Stimulated activated CD4-positive, alpha-beta T cell treated with anti-CD3 and anti-CD28 coated beads, Interleukin-2, amount 100 ng/mL, for 4 hours (primary cell): ENCODE data around the gene CRELD2.

ENCODE experiments used
- DNase-seq: peaks from one replicate; pipeline ENCODE4 v3.0.0-alpha.2; 2020; ENCODE audit warnings: low read depth

Gene CRELD2, protein sequence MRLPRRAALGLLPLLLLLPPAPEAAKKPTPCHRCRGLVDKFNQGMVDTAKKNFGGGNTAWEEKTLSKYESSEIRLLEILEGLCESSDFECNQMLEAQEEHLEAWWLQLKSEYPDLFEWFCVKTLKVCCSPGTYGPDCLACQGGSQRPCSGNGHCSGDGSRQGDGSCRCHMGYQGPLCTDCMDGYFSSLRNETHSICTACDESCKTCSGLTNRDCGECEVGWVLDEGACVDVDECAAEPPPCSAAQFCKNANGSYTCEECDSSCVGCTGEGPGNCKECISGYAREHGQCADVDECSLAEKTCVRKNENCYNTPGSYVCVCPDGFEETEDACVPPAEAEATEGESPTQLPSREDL

GRCh38 chr22:49917974-49918910, at the start of gene CRELD2, which contains the start of gene ALG12:
Gene CRELD2 (plus strand): TSS chr22:49918634. CDS start chr22:49918770, 136 bp downstream.
Gene ALG12 (minus strand): TSS chr22:49918438. CDS start chr22:49913765, 4,673 bp downstream.
- peak; percentile 96 for DNase-seq

DNA sequence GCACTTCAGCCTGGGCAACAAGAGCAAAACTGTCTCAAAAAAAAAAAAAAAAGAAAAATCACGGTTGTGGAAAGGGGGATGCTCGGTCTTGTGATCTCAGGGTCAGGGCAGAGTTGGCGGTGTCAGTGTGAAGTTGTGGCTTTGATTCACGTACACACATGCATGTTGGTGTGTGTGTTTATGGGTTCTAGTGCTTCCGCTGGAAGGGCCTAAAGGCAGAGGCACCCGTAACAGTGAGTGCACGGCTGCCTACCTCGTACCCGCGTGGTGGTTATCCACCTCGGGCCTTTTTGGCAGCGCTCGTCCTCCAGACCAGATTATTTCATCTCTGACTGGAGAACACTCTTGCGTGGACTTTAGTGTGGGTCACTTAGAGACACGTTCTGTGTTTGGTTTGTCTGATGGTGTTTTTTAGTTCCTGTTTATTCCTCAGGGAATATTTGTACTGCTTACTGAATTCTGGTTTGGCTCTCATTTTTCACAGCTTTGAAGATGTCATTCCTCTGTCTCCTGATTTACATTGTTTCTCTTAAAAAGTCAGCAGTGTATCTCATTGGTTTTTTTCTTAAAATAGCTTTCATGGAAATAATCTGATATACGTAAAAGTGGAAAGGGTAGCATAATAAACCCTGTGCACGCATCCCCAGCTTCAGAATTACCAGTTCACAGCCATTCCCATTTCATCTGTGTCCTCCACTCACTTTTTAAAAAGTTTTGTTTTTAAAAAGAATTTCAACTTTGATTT, 49.2 kb upstream of the CRELD2 start:
- DNase-seq, result no peak

DNA sequence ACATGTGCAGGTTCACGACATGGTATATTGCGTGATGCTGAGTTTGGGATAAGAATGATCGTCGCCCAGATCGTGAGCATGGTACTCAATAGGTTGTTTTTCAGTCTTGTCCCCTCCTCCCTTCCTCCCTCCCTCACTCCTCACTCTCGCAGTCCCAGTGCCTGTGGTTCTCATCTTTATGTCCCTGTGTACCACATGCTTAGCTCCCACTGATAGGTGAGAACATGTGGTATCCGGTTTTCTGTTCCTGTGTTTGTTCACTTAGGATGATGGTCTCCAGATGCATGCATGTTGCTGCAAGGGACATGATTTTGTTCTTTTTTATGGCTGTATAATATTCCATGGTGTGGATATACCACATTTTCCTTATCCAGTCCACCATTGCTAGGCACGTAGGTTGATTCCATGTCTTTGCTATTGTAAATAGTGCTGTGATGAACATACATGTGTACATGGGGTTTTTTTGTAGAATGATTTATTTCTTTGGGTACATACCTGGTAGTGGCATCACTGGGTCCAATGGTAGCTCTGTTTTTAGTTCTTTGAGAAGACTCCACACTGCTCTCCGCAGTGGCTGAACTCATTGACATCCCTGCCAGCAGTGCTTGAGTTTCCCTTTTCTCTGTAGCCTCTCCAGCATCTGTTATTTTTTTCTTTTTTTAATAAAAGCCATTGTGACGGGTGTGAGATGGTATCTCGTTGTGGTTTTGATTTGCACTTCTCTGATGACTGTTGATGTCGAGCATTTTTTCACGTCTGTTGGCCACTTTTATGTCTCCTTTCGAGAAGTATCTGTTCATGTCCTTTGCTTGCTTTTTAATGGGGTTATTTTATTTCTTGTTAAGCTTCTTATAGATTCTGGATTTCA, 48.4 kb upstream of the CRELD2 start:
- DNase-seq, result no peak

GRCh38 chr22:49871482-49871881, 47.0 kb upstream of the CRELD2 start:
- no peak for DNase-seq

- no peak for DNase-seq
Measured at GRCh38 chr22:49872347-49872746, 46.1 kb upstream of the CRELD2 start.

DNA sequence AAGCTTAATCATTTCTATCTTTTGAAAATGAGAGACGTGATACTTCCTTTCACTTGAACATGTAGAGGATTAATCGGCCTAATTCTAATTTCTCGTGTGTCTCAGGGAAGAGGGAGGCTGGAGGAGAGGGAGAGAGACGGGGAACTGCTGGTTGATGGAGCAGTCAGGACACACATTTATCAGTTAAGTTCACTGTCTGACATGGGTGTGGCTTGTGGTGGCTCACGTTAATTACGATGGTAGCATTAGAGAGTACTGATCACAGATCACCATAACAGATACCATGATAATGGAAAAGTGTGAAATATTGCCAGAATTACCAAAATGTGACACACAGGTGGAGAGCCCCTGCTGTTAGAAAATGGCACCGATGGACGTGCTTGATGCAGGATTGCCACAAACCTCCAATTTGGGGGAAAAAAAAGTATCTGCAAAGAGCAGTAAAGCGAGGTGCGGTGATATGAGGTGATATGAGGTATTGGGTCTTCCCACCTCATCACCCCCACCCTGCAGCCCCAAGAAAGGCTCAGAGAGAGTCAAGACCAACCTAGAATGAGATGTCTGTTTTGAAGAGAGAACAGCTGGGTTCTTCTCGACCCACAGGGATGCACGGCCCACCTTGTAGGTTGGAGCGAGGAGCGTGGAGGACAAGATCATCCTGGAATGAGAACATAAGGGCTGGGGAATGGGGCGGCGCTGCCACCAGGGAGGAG, 45.0 kb upstream of the CRELD2 start:
- DNase-seq, result no peak

DNA sequence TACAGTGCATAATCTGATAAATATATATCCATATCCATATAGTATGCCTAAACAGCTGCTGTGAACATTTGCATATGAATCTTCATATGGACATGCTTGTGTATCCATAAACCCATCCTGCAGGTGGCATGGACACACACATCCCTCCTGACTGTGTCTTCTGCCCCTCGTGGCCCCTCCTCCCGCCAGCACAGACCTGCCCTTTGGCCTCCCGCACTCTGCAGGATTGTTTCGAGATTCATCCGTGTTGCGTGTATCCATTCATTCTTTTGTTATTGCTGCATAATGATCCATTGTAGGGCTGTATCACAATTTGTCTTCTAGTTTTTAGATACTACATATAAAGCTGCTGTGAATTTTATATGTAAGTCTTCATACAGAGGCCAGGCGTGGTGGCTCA, 40.8 kb upstream of the CRELD2 start:
- DNase-seq, result no peak

- DNase-seq, result no peak
Measured at GRCh38 chr22:49878206-49878605, 40.2 kb upstream of the CRELD2 start.

GRCh38 chr22:49879871-49880270, 38.6 kb upstream of the CRELD2 start:
- no peak for DNase-seq

- no peak for DNase-seq
Measured at GRCh38 chr22:49880281-49880680, 38.2 kb upstream of the CRELD2 start.

DNA sequence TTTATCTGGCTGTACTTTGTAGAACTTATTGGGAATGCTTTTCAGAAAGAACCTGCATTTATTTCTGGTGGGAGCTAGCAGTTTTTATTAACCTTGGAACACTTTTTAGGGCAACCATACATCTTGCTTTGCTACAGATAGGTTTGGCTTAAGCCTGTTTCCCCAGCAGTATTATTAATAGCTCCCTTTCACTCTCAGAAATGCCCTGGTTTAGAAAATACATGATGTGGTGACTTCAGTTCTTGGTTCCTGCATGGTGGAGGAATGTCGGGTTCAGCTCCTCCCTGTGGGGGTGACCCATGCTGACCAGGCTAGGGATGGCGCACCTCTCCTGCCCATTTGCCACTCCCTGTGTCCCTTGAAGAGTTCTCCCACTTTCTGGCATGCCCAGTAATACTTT, 36.6 kb upstream of the CRELD2 start:
- DNase-seq, result no peak

GRCh38 chr22:49882519-49883293, 35.7 kb upstream of the CRELD2 start:
- no peak for DNase-seq

DNA sequence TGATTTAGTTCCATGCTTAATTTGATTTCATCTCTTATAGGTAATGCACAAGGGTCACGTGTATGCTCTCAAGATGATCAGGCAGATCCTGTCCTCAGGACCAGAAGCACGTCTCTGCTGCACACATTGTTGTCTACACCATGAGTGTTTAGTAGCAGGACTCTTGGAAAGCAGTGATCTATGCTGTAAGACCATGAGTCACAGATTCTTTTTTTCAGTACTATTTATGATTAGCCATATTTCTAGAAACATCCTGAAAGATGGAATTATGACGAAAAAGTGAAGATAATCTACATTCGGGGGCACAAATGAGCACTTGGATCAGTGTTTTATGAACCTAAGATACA, 35.2 kb upstream of the CRELD2 start:
- no peak for DNase-seq

GRCh38 chr22:49884075-49884474, 34.4 kb upstream of the CRELD2 start:
- DNase-seq, result no peak

- DNase-seq, result no peak
Measured at GRCh38 chr22:49884503-49885260, 33.8 kb upstream of the CRELD2 start.

DNA sequence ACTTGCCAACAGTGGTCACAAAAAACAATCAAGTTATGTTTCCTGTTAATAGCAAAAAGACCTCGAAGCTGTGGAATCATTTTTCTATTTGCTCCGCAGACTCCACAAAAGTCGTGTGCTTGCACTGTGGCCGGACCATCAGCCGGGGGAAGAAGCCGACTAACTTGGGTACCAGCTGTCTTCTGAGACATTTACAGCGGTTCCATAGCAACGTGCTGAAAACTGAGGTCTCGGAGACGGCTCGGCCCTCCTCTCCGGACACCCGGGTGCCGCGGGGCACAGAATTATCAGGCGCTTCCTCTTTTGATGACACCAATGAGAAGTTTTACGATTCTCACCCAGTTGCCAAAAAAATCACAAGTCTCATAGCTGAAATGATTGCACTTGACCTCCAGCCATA, 33.2 kb upstream of the CRELD2 start:
- DNase-seq, result no peak

DNA sequence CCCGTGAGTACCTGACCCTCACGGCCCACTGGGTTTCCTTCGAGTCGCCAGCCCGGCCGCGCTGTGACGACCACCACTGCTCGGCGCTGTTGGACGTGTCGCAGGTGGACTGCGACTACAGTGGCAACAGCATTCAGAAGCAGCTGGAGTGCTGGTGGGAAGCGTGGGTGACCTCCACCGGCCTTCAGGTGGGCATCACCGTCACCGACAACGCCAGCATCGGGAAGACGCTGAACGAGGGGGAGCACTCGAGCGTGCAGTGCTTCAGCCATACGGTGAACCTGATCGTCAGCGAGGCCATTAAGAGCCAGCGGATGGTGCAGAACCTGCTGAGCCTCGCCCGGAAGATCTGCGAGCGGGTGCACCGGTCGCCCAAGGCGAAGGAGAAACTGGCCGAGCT, 32.6 kb upstream of the CRELD2 start:
- no peak for DNase-seq

- no peak for DNase-seq
Measured at GRCh38 chr22:49886346-49887063, 31.9 kb upstream of the CRELD2 start.

- DNase-seq, result no peak
Measured at GRCh38 chr22:49887064-49887451, 31.4 kb upstream of the CRELD2 start.
